HG03066 (cell line): ENCODE data around the gene VIL1.

Source experiments
- ATAC-seq: cut with Tn5 transposase; IDR thresholded peaks from one replicate; pipeline ENCODE4 v1.9.1; 2021; ENCODE audit warnings: low read depth; ENCODE audit not compliant: unreplicated experiment

Gene VIL1

DNA sequence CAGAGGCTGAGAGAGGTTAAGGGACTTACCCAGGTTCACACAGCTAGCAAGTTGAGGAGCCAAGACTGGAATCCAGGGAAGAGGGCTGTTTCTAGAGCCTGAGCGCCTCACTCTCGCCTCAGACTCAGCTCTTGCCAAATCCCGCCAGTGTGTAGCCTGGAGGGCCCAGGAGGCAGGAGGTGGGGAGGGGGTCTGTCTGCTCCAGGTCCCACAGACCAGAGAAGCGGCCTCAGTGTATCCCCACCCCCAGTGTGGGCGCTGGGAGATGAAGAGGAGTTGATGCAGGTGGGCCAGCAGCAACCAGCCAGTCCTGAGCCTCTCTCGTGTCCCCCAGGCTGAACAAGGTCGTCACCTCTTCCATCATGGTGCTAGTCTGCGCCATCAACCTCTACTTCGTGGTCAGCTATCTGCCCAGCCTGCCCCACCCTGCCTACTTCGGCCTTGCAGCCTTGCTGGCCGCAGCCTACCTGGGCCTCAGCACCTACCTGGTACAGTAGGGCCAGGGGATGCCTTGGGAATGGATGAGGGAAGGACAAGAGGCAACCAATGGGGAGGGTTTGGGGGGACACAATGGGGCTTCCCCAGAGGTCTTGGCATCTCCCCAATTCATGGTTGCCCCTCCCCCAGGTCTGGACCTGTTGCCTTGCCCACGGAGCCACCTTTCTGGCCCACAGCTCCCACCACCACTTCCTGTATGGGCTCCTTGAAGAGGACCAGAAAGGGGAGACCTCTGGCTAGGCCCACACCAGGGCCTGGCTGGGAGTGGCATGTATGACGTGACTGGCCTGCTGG, 24.4 kb upstream of the VIL1 start:
- ATAC-seq = no peak

DNA sequence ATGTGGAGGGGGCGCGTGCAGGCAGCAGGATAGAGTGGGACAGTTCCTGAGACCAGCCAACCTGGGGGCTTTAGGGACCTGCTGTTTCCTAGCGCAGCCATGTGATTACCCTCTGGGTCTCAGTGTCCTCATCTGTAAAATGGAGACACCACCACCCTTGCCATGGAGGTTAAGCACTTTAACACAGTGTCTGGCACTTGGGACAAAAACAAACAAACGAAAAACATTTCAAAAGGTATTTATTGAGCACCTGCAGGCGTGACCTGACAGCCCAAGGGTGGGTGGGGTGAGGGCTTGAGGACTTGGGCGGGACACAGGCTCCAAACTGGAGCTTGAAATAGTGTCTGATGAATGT, 23.9 kb upstream of the VIL1 start:
- ATAC-seq = no peak

DNA sequence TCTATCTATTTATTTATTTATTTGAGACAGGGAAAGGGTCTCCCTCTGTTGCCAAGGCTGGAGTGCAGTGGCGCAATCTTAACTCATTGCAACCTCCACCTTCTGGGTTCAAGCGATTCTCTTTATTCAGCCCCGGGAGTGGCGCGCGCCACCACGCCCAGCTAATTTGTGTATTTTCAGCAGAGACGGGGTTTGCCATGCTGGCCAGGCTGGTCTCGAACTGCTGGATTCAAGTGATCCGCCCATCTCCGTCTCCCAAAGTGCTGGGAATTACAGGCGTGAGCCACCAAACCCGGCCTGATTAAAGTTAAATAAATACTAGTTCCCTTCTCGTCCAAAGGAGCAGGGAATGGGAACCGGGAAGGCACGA, 23.5 kb upstream of the VIL1 start:
- no peak for ATAC-seq

DNA sequence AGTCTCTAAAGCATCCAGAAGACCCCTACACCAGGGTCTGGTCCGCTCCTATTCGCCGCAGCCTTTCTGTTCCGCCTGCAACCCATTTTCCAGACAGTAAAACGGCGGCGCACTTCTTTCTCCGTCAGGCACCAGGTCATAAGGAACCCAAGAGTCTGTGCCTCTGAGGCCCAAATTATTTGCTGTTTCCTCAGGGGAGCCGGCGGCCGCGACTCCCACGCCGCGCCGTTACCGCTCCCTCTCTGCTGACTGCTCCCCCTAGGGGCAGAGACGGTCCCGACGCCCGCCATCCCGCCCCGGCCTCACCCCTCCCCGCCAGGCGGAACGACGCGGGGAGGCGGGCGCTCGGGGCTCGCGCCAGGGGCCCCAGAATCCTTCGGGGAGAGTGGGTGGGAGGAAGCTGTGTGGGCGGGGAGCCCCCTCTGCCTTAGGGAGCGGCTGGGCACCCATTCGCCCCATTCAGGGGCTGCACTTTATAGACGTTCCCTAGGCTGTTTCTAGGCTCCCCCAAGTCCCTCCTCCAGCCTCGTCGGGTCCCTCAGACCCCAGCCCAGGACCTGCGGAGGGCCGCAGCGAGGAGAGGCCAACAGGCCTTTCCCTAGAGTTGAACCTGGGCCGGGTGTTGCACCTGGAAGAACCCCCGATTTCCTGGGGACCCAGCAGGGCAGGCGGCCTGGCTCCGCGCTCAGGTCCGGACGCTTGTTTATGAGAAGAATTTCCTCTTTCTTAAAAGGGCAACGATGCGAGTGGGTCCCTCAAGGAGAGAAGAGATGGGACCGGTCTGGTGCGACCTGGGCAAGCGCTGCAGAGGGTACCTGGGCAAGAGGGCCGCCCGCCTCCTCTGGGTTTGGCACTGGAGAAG, 22.9 kb upstream of the VIL1 start:
- peak; percentile 39 for ATAC-seq

DNA sequence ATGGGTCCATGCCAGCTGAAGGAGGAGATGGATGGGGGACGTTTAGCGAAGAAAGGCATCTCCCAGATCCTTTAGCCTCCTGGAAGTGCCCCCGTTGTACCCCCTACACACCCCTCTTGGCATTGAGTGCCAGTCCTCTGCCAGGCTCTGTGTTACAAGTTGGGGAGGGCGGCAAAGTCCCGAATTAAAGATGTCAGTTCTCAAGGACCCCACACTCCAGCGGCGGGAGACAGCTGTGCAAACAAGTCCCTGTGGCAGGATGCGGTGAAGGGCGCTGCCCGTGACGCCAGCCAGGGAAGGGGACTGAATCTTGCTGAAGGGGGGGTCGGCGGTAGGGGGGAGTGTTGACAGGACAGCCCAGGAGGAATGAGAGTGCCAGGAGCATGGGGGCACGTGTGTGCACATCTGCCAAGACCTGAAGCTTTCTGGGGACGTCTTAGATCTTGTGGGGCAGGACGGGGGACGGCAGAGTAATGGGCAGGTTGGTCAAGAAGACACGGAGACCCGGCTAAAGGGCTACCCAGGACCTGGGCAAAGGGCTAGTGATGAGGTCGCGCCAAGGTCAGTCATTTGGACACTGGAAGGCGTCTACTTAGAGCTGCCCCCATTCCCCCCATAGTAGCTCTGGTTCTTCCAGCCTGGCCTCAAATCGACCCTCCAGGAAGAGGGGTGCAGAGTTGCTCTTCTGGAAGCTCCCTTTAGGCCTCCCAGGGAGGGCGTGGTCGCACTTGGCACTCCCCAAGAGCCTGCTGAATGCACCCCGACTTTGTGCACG, 22.0 kb upstream of the VIL1 start:
- ATAC-seq = no peak

DNA sequence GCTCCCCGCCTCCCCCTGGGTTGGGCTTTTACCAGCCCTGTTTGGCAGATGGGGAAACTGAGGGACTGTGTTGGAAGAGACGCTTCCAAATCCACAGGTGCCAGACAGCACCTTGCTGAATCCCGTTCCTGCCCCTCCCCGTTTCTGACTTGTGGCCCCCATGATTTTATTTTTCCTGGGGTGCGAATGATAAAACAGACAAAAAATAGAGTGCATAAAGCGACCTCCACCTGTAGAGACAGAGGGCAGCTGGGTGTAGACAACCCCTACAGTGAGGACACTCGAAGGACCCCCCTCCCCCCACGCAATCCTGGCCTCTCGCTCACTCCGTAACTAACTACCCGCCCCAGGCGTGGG, 21.5 kb upstream of the VIL1 start:
- no peak for ATAC-seq

DNA sequence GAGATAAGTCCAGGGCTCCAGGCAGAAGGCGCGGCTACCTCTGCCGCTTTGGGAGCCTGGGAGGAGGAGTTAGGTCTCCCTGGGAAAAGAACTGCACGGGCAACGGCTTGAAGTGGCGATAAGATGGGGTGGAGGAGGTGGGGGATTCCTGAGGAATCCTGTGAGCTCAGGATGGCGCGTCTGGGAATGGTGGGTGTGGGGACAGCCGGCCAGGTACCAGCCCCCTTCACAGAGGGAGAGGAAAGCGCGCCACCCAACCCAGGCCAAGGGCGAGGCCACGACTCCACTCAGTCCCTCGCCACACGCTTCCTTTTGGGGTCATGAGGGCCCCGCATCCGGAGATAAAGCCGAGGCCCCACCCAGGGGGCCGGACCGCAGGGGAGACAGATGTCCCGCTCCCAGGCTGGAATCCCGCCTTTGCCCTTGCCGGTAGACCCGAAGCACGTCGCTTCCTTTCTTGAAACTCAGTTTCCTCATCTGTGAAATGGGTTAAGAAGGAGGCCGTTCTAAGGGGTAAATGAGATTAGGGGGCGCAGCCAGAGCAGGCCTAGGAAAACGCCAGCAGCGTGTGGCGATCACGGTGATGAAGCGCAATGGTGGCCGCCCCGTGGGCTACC, 21.0 kb upstream of the VIL1 start:
- peak; percentile 28 for ATAC-seq

DNA sequence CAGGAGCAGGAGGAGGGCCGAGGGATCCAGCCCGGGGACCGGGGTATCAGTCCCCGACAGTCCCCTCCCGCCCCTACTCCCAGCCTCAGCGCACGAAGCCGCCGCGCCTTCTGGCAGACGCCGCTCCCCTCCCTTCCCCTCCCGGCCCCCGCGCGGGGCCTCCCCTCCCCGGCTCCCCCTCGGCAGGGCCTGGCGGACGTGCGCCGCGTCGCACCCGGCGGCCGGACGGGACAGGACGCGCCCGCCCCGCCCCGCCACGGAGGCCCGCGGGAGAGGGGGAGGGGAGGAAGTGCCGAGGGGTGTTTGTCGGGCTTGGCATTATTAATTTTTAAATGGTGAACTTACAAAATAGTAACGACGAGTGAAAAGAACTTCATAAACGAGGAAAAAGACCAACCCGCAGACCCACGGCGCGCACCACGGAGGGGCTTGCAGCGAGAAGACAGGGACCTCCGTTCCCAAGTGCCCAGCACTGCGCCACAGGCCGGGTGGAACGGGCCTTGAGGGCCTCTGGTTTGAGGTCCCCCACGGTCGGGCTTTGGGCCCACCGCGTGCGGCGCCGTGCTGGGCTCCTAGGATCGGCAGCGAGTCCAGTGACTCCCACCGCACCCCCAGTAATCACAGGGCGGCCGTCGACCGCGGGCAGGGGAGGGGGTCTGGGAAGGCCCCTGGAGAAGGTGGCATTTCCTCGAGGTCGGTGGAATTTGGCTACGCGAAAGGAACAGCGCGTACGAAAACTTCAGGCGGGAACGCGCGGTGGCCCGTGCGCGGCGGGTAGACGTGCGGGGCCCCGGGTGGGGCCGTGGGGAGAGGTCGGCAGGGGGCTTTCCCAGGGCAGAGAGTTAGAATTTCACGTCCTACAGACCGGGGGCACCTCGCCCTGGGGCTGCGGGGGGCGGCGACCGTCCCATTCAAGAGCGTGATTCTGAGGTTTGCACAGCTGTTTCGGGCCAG, 20.2 kb upstream of the VIL1 start:
- ATAC-seq = peak; percentile 26

DNA sequence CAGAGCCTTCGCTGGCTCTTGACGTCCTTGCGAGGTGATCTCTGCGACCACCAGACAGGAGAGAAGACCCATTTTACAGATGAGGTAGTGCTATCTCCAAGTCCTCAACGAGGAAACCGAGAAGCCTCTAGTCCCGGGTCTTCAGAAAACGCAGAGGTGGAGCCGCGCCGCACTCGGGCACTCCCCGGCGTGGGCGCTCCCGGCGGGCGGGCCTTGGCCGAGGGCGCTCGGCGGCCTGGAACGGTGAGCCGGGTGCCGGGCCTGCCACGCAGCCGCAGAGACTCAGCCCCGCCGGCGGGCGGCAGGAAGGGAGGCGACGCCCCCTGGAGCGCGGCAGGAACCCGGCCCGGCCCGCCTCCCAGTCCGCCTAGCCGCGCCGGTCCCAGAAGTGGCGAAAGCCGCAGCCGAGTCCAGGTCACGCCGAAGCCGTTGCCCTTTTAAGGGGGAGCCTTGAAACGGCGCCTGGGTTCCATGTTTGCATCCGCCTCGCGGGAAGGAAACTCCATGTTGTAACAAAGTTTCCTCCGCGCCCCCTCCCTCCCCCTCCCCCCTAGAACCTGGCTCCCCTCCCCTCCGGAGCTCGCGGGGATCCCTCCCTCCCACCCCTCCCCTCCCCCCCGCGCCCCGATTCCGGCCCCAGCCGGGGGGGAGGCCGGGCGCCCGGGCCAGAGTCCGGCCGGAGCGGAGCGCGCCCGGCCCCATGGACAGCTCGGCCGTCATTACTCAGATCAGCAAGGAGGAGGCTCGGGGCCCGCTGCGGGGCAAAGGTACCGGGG, 19.3 kb upstream of the VIL1 start, which contains the start of gene CTDSP1:
Gene CTDSP1, plus strand, starts transcription at position 478 of the 776 bp plus-strand sequence. Its CDS starts 223 bp downstream, at position 701.
- peak; percentile 36 for ATAC-seq

DNA sequence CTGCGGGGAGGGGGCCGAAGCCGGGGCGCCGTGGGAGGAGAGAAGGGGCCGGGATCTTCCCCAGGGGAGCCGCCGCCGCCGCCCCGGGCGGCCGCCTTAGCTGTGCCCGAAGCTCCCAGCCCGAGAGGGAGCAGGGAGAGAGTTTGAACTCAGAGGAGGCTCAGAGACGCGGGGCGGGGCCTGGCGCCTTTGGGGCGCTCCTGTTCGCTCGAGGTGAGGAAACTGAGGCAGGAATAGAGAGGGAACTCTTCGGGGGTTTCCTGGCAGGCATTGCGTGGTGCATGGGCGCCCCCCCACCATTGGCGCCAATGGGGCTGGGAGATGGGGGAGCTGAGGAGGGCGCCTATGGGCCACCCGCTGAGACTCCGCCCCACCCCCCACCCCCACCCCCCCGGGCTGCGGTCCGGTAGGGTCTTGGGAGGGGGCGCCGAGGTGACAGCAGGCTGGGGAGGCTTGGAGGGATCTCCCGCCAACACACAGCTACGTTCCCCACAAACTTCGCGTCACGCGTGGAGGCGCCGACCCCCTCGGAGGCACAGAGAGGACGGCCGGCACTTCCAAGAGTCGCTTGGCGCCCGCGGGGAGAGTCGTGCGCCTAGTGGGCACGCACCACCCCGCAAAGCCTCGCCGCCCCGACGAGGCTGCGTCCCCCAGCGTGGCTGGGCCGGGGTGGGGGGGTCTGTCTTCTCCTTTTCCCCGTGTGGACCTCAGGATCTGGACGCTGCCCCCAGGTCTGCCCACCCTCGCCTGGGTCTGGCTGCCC, 18.6 kb upstream of the VIL1 start:
- ATAC-seq = no peak

DNA sequence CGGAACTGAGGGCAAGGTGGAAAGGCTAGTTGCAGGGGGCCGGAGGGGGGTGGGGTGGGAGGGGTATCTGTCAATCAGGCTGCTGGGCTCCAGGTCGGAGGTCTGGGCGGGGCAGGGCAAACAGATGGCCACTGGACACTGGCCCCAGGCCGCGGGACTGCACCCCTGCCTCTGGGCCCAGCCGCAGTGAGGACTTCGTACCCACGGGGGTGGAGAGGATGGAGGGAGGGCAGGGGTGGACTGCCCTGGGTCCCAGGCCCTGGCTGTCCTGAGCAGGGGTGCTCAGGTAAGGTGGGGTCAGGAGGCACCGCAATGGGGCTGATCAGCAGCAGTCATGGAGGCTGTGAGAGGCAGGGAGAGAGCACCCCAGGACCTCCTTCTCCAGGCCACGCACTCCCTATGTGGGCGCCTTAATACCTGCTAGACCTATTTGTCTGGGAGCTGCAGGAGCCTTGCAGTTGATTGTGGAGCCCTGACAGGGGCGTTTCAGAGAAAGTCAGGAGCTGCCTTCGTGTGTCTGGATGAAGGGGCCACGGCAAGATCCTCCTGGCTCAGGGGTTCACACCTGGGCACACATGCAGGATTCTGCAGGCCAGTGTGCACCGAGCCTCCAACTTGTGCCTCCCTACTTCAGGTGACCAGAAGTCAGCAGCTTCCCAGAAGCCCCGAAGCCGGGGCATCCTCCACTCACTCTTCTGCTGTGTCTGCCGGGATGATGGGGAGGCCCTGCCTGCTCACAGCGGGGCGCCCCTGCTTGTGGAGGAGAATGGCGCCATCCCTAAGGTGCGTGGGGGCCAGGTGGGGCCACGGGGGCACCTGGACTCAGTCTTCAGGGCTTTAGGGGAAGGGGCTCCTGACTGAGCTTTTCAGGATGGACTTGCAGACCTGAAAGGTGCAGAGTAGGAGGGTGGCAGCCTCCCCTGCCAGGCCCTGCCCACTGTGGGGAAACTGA, 17.7 kb upstream of the VIL1 start:
- no peak for ATAC-seq

DNA sequence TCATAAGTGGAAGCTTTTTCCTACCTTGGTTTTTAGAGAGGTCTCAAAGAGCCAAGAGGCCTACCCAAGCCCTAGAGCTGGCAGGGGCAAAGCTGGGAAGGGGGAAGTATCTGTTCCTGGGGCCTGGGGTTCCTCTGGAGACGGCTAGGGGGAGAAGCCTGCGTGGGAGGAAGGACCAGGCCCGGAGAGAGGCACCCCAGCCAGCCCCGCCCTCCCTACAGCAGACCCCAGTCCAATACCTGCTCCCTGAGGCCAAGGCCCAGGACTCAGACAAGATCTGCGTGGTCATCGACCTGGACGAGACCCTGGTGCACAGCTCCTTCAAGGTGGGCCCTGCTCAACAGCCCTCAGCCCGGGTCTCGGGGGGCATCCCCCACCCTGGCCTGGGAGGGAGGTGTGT, 17.0 kb upstream of the VIL1 start:
- ATAC-seq = no peak

DNA sequence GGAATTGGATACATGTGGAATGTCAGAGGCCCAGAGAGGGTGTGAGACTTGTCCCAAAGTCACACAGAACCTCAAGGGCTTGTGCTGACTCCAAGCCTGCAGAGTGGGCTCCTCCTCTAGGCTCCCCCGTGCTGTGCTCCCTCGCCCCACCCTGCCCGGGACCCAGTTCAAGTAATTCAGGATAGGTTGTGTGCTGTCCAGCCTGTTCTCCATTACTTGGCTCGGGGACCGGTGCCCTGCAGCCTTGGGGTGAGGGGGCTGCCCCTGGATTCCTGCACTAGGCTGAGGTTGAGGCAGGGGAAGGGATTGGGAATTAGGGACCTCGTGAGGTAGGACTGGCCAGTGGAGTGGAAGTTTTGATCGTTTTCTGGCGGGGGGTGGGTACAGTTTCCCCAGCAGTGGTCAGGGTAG, 16.4 kb upstream of the VIL1 start:
- no peak for ATAC-seq

DNA sequence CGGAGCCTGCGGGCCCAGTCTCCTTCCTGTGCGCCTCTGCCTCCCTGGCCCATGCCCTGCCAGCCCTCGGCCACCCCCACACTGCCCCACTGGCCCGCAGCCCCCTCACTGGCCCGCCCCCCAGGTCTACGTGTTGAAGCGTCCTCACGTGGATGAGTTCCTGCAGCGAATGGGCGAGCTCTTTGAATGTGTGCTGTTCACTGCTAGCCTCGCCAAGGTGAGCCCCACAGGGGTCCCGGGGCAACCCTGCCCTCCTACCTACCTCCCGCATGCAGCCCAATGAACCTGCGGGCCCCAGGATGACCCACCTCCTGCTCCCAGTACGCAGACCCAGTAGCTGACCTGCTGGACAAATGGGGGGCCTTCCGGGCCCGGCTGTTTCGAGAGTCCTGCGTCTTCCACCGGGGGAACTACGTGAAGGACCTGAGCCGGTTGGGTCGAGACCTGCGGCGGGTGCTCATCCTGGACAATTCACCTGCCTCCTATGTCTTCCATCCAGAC, 16.0 kb upstream of the VIL1 start:
- no peak for ATAC-seq

DNA sequence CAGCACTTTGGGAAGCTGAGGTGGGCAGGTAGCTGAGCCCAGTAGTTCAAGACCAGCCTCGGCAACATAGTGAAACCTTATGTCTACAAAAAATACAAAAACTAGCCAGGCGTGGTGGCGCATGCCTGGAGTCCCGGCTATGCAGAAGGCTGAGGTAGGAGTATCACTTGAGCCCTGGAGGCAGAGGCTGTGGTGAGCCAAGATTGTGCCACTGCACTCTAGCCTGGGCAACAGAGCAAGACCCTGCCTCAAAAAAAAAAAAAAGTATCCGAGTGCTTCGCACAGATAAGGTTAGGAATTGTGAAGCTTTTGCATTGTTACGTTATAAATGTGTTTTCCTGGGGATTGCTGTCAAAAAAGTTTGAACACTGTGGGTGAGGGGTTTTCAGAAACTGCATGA, 15.1 kb upstream of the VIL1 start:
- no peak for ATAC-seq

DNA sequence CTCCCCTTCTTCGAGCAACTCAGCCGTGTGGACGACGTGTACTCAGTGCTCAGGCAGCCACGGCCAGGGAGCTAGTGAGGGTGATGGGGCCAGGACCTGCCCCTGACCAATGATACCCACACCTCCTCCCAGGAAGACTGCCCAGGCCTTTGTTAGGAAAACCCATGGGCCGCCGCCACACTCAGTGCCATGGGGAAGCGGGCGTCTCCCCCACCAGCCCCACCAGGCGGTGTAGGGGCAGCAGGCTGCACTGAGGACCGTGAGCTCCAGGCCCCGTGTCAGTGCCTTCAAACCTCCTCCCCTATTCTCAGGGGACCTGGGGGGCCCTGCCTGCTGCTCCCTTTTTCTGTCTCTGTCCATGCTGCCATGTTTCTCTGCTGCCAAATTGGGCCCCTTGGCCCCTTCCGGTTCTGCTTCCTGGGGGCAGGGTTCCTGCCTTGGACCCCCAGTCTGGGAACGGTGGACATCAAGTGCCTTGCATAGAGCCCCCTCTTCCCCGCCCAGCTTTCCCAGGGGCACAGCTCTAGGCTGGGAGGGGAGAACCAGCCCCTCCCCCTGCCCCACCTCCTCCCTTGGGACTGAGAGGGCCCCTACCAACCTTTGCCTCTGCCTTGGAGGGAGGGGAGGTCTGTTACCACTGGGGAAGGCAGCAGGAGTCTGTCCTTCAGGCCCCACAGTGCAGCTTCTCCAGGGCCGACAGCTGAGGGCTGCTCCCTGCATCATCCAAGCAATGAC, 14.4 kb upstream of the VIL1 start:
- no peak for ATAC-seq
